Thyroid gland (tissue), 4 donors: ENCODE measurements around the gene LARP6. TPM values are rescaled to one million over a fixed set of nuclear protein-coding genes. Genes with fewer than 3 reads are reported as not detected.

Experiments used
- DNase-seq, 2 donors: peaks; one replicate each; pipeline ENCODE4 v3.0.0-alpha.2; 2019
- H3K27ac ChIP-seq, 3 donors: fragments of 200-600 bp; sonication (generic); 1 replicate in 2 of 3; 2 replicates in 1 of 3; pipeline ENCODE4 v1.5.1; 2016 to 2019; ENCODE audit warnings: mild to moderate bottlenecking in 1 of 3, moderate library complexity in 1 of 3
- H3K27me3 ChIP-seq: fragments of 200-600 bp; sonication (generic); one replicate; pipeline ENCODE4 v1.5.1; 2019
- H3K36me3 ChIP-seq, 2 donors: fragments of 200-600 bp; sonication (generic); one replicate each; pipeline ENCODE4 v1.5.1; 2016 to 2019
- H3K4me1 ChIP-seq, 2 donors: fragments of 200-600 bp; sonication (generic); one replicate each; pipeline ENCODE4 v1.5.1; 2017 to 2019
- H3K4me3 ChIP-seq, 3 donors: fragments of 200-600 bp; sonication (generic); replicated peaks in 1 of 3; 1 replicate in 2 of 3; 2 replicates in 1 of 3; pipeline ENCODE4 v1.5.1; 2016; ENCODE audit warnings: mild to moderate bottlenecking in 1 of 3
- H3K9me3 ChIP-seq: fragments of 200-600 bp; sonication (generic); one replicate; pipeline ENCODE4 v1.5.1; 2017
- POLR2A ChIP-seq, 2 donors: fragments of 450-650 bp; IDR thresholded peaks; one replicate each; pipeline ENCODE4 v1.6.1; 2017; ENCODE audit warnings: antibody characterized with exemption in 2 of 2, mild to moderate bottlenecking in 2 of 2, moderate library complexity in 1 of 2
- WGBS, 2 donors: methylation state at CpG; one replicate each; pipeline ENCODE4 v1.1.5; 2017; 5-methylcytosine and 5-hydroxymethylcytosine counted together
- intact Hi-C: fragments of 100-400 bp; cut with DNase I; formaldehyde crosslinking; loops from one replicate; pipeline ENCODE4 v1.15.1; 2023
- total RNA-seq, 4 donors: library from RNA; depleted of rRNA; stranded (reverse); fragments of >200 nt; gene quantifications; one replicate each; pipeline ENCODE4 v1.2.3, GENCODE V29; 2016
- TF ChIP-seq, protein P1 (sequence below), 6 experiments: fragments of 200-600 bp in 3 of 6; fragments of 450-650 bp in 3 of 6; sonication (generic) in 3 of 6; IDR thresholded peaks; one replicate each; pipeline ENCODE4 v1.5.1; 2016 to 2019; ENCODE audit warnings: antibody characterized with exemption in 6 of 6, mild to moderate bottlenecking in 2 of 6, inconsistent platforms in 1 of 6, moderate library complexity in 1 of 6

The LARP6 gene
- total RNA-seq, 4 donors from 2014 or later = 70.8 to 123 (median 92.9) TPM

DNA sequence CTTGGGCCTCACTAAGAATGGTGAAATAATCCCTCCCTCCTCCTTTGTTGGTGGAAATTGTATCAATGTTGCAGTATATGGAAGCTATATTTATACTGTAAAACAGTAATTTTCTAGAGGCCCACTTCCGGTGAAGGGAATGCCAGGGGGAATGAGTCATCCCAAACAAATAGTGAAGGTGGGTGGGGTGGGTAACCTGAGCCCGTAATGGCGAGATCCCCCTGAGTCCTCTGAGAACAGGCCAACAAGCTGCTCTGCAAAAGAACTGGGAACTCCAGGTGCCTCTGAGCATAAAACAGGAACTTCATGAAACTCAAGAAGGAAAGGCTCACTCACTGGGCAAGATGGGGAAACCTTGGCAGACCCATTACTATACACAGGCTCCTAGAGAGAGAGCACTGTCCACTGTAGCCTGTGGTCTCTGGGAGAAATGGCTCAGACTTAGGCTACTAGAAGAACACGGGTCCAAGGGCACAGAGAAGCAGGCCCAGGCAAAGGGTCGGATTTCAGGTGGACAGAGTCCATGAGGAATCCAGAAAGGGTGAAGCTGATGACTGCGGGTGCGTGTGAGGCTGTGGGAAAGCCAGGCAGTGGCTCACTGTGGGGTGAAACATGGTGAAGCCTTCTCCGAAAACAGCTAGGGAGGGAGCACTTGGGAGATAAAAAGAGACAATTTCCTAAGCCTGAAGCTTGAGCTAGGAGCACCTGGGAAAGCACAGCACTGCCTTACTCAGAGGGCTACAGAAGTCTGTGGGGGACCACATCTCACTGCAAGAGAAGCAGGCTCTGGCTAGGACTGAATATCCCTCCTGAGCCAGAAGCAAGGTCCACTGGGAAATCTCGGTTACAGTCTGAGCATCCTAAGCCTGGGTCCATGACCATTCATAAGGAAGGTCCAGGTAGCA is 19.8 kb downstream of the LARP6 start:
- TF ChIP-seq, protein P1, sequence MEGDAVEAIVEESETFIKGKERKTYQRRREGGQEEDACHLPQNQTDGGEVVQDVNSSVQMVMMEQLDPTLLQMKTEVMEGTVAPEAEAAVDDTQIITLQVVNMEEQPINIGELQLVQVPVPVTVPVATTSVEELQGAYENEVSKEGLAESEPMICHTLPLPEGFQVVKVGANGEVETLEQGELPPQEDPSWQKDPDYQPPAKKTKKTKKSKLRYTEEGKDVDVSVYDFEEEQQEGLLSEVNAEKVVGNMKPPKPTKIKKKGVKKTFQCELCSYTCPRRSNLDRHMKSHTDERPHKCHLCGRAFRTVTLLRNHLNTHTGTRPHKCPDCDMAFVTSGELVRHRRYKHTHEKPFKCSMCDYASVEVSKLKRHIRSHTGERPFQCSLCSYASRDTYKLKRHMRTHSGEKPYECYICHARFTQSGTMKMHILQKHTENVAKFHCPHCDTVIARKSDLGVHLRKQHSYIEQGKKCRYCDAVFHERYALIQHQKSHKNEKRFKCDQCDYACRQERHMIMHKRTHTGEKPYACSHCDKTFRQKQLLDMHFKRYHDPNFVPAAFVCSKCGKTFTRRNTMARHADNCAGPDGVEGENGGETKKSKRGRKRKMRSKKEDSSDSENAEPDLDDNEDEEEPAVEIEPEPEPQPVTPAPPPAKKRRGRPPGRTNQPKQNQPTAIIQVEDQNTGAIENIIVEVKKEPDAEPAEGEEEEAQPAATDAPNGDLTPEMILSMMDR (IDR thresholded peaks at IDR 0.05) = no peak
- no peak for TF ChIP-seq POLR2A (IDR thresholded peaks at IDR 0.05)
- WGBS, 2 donors = 70 to 87% methylated on average over 9 of the region's 9 CpGs
- Histone ChIP-seq H3K9me3 (no peaks in the 10 kb centered on the region), H3K4me3 (no peak overlapping the region), H3K27me3 (no peaks in the 10 kb centered on the region), H3K4me1 (peaks cover 4 to 26% of the 10 kb centered on the region in 2 donors), H3K36me3 (peaks cover 15 to 18% of the 10 kb centered on the region in 2 donors), H3K27ac (peak overlapping the region in 2 of 3 donors; percentile 56 to 57)
- no peak for DNase-seq
- intact Hi-C loops = loop anchor here (5.0 kb wide), 1 partner anchor 43 kb away; no protein-coding TSS in a partner anchor

DNA sequence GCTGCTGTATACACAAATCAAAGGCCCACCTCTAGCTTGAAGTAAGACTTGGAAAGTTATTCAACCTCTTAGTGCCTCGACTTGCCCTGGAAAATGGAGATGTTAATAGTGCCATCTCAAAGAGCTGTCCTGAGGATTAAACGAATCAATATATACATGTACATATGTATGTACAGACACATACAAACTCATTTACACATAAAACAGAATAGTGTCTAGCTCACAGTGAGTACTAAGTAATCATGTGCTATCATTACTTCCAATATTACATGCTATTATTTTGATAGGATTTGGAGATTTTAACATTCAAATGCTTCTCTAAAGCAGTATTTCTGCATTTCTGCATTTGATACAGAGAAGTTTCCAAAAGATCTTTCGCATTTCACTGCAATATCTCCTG is 20.5 kb downstream of the LARP6 start:
- no peak for TF ChIP-seq POLR2A (IDR thresholded peaks at IDR 0.05)
- TF ChIP-seq, protein P1 (IDR thresholded peaks at IDR 0.05) = no peak
- intact Hi-C loops = loop anchor here (5.0 kb wide), 1 partner anchor 44 kb away; no protein-coding TSS in a partner anchor
- no peaks in the 10 kb centered on the region for H3K9me3 ChIP-seq
- H3K4me3 ChIP-seq = no peak overlapping the region
- no peak for DNase-seq
- H3K4me1 ChIP-seq = peaks cover 4 to 23% of the 10 kb centered on the region in 2 donors
- H3K27ac ChIP-seq = peak overlapping the region in 1 of 3 donors; percentile 56
- H3K27me3 ChIP-seq = no peaks in the 10 kb centered on the region
- WGBS, 2 donors = 90 to 91% methylated on average over 3 of the region's 3 CpGs
- peaks cover 15 to 18% of the 10 kb centered on the region in 2 donors for H3K36me3 ChIP-seq

DNA sequence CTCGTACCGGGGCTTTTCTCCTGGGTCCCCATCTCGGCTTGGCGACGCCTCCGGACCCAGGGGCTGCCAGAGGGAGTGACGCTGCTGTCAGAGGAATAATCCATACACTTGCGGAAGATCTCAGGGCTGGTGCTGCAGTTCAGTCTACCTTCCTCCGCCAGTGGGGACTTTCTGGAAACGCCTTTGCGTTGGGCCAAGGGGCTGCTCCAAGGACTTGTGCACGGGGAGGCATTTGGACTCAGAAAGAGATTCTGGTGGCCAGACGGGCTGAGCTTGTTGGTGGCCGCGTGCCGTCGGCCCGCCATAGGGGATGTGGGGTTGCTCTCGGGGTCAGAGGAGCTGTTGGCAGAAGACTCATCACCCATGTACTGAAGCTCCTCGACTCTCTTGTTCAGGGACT is 21.8 kb downstream of the LARP6 start:
- no peak overlapping the region for H3K4me3 ChIP-seq
- peaks cover 15 to 18% of the 10 kb centered on the region in 2 donors for H3K36me3 ChIP-seq
- TF ChIP-seq, protein P1 (IDR thresholded peaks at IDR 0.05) = no peak
- no peak for TF ChIP-seq POLR2A (IDR thresholded peaks at IDR 0.05)
- WGBS, 2 donors = 95 to 98% methylated on average over 11 to 20 of the region's 20 CpGs
- intact Hi-C loops = loop anchor here (5.0 kb wide), 1 partner anchor 45 kb away; no protein-coding TSS in a partner anchor
- no peaks in the 10 kb centered on the region for H3K9me3 ChIP-seq
- H3K4me1 ChIP-seq = peaks cover 4 to 23% of the 10 kb centered on the region in 2 donors
- no peak for DNase-seq
- H3K27me3 ChIP-seq = no peaks in the 10 kb centered on the region
- H3K27ac ChIP-seq = no peak overlapping the region

GRCh38 chr15:70831094-70831911 is 22.7 kb downstream of the LARP6 start:
- 93 to 98% methylated on average over 6 of the region's 6 CpGs for WGBS, 2 donors
- Histone ChIP-seq H3K27ac (peak overlapping the region in 1 of 3 donors; percentile 19), H3K4me1 (peaks cover 10 to 22% of the 10 kb centered on the region in 2 donors), H3K4me3 (no peak overlapping the region), H3K36me3 (peaks cover 15 to 18% of the 10 kb centered on the region in 2 donors), H3K27me3 (no peaks in the 10 kb centered on the region), H3K9me3 (no peaks in the 10 kb centered on the region)
- TF ChIP-seq, protein P1 (IDR thresholded peaks at IDR 0.05) = no peak
- no peak for TF ChIP-seq POLR2A (IDR thresholded peaks at IDR 0.05)
- intact Hi-C loops = loop anchor here (5.0 kb wide), 1 partner anchor 46 kb away; no protein-coding TSS in a partner anchor
- DNase-seq = no peak
